Middle frontal gyrus (tissue), 1 donor: ENCODE data around the gene HOXB8.

ENCODE experiments used
- DNase-seq: peaks from one replicate; pipeline ENCODE4 v3.0.0-alpha.2; 2015; ENCODE audit warnings: low spot score; ENCODE audit errors: extremely low spot score

Gene HOXB8

GRCh38 chr17:48596735-48597527 lies 18.2 kb downstream of the HOXB8 start:
- DNase-seq = no peak

GRCh38 chr17:48596000-48596734 lies 18.9 kb downstream of the HOXB8 start:
- no peak for DNase-seq

- no peak for DNase-seq
Observed at GRCh38 chr17:48595278-48595999, 19.7 kb downstream of the HOXB8 start.

- DNase-seq = no peak
Observed at GRCh38 chr17:48594538-48595277, 20.4 kb downstream of the HOXB8 start.

GRCh38 chr17:48593840-48594537 lies 21.1 kb downstream of the HOXB8 start:
- no peak for DNase-seq

- no peak for DNase-seq
Observed at GRCh38 chr17:48593126-48593829, 21.8 kb downstream of the HOXB8 start, which contains the start of gene HOXB5. Gene HOXB5, minus strand, starts transcription at chr17:48593779. Its CDS starts 97 bp downstream, at chr17:48593682.

GRCh38 chr17:48592577-48592976 lies 22.5 kb downstream of the HOXB8 start:
- DNase-seq = no peak

GRCh38 chr17:48592057-48592514 lies 23.0 kb downstream of the HOXB8 start:
- DNase-seq = no peak

GRCh38 chr17:48591255-48592056 lies 23.6 kb downstream of the HOXB8 start:
- no peak for DNase-seq

- no peak for DNase-seq
Observed at GRCh38 chr17:48590607-48591161, 24.4 kb downstream of the HOXB8 start.

GRCh38 chr17:48589831-48590606 lies 25.1 kb downstream of the HOXB8 start, which contains the start of gene HOXB3:
Gene HOXB3, minus strand, starts transcription at chr17:48590241. Its CDS starts 37,767 bp downstream, at chr17:48552474.
- DNase-seq = no peak

GRCh38 chr17:48589060-48589830 lies 25.8 kb downstream of the HOXB8 start:
- DNase-seq = no peak

GRCh38 chr17:48588528-48588927 lies 26.6 kb downstream of the HOXB8 start:
- DNase-seq = no peak

- no peak for DNase-seq
Observed at GRCh38 chr17:48588074-48588415, 27.0 kb downstream of the HOXB8 start.

- no peak for DNase-seq
Observed at GRCh38 chr17:48587276-48588073, 27.6 kb downstream of the HOXB8 start.
